ENCODE results near the gene ANKHD1.
"Not testable (repeated sequence)": the region's sequence is repeated elsewhere in the genome, so short reads cannot be mapped to it uniquely, and the experiment has no call there.

ANKHD1 gene

DNA sequence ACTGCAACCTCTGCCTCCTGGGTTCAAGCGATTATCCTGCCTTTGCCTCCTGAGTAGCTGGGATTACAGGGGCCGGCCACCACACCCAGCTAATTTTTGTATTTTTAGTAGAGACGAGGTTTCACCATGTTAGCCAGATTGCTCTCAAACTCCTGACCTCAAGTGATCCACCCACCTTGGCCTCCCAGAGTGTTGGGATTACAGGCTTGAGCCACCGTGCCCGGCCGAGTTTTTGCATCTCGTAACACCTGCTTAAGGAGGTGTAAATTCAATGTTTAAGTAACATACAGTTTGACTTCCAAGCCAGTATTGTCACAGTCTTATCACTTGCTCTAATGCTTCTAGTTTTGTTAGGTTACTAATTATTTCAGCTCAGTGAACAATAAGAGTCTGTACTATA is 19.7 kb downstream of the ANKHD1 start:
- in situ Hi-C loops (cut with HindIII; ENCODE audit: low sequenced_read_pairs) = not testable (repeated sequence)

DNA sequence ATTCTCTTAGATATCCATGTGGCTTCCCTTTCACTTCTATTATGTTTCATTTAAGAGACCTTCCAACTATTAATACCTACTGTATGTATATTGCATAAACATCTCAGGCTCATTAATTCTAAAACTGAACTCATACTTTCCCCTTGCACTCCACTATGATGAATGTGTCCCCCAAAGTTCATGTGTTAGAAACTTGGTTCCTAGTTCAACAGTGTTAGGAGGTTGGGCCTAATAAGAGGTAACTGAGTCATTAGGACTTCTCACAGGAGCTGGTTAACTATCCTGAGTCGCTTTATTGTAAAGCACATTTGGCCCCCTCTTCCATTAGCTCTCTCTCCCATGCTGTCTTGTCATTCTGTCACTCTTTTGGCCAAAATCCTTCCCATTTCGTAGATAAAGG is 22.0 kb downstream of the ANKHD1 start:
- in situ Hi-C loops (cut with HindIII; ENCODE audit: low sequenced_read_pairs) = no loop called here

DNA sequence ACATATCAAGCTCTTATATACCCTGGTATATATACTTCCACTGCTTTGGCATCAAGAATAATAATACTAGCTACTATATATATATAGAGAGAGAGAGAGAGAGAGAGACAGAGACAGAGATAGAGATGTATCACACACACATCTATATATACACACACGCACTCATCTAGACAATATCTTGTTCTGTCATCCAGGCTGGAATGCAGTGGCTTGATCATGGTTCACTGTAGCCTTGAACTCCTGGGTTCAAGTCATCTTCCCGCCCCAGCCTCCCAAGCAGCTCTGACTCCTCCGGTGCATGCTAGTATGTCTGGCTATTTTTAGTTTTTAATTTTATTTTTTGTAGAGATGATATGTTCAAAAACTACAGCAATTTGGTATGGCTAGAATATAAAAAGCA is 22.5 kb downstream of the ANKHD1 start:
- in situ Hi-C loops (cut with HindIII; ENCODE audit: low sequenced_read_pairs) = no loop called here

DNA sequence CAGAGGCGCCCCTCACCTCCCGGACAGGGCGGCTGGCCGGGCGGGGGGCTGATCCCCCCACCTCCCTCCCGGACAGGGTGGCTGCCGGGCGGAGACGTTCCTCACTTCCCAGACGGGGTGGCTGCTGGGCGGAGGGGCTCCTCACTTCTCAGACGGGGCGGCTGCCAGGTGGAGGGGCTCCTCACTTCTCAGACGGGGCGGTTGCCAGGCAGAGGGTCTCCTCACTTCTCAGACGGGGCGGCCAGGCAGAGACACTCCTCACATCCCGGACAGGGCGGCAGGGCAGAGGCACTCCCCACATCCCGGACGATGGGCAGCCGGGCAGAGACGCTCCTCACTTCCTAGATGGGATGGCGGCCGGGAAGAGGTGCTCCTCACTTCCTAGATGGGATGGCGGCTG is 26.1 kb downstream of the ANKHD1 start:
- in situ Hi-C loops (cut with HindIII; ENCODE audit: low sequenced_read_pairs) = not testable (repeated sequence)

DNA sequence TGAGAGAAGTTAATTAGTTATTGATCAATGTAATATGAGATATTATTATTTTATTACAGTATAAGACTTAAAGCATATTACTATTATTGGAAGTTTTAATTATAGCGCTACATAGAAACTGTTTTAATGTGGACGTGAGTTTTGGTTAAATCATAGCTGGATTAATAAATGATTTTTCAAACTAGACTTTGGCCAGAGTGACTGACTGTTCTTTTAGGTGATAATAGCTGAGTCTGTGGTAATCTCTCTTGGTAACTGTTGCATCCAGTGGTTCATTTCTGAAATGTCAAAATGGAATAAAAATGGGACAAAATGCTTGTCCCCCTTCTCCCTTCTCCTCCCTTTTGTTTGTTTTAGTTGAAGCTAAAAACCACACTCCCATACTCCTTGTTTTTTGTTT is 28.1 kb downstream of the ANKHD1 start:
- in situ Hi-C loops (cut with HindIII; ENCODE audit: low sequenced_read_pairs) = no loop called here

DNA sequence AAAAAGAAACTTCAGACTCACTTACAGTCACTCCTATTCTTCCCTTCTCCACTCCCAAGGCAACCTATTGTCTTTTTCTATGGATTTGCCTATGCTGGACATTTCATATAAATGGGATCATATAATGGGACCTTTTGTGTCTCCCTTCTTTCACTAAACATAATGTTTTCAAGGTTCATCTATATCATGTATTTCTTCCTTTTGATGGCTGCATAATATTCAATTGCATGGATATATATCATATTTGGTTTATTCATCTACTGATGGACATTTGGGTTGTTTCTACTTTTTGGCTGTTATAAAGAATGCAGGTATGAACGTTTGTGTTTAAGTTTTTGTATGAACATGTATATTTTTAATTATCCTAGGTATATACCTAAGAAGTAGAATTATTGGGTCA is 30.6 kb downstream of the ANKHD1 start:
- in situ Hi-C loops (cut with HindIII; ENCODE audit: low sequenced_read_pairs) = no loop called here

DNA sequence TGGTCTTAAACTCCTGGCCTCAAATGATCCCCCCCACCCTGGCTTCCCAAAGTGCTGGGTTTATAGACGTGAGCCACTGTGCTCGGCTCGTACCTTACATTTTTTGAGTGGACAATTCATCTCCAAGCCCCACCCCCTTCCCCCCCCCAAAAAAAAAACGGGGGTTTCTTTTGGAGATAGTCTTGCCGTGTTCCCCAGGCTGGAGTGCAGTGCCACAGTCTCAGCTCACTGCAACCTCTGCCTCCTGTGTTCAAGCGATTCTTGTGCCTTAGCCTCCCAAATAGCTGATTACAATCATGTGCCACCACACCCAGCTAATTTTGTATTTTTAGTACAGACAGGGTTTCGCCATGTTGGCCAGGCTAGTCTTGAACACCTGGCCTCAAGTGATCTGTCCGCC is 31.3 kb downstream of the ANKHD1 start:
- in situ Hi-C loops (cut with HindIII; ENCODE audit: low sequenced_read_pairs) = no loop called here

DNA sequence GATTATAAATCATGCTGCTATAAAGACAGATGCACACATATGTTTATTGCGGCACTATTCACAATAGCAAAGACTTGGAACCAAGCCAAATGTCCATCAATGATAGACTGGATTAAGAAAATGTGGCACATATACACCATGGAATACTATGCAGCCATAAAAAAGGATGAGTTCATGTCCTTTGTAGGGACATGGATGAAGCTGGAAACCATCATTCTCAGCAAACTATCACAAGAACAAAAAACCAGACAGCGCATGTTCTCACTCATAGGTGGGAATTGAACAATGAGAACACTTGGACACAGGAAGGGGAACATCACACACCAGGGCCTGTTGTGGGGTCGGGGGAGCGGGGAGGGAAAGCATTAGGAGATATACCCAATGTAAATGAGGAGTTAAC is 55.7 kb downstream of the ANKHD1 start:
- in situ Hi-C loops (cut with HindIII; ENCODE audit: low sequenced_read_pairs) = not testable (repeated sequence)

DNA sequence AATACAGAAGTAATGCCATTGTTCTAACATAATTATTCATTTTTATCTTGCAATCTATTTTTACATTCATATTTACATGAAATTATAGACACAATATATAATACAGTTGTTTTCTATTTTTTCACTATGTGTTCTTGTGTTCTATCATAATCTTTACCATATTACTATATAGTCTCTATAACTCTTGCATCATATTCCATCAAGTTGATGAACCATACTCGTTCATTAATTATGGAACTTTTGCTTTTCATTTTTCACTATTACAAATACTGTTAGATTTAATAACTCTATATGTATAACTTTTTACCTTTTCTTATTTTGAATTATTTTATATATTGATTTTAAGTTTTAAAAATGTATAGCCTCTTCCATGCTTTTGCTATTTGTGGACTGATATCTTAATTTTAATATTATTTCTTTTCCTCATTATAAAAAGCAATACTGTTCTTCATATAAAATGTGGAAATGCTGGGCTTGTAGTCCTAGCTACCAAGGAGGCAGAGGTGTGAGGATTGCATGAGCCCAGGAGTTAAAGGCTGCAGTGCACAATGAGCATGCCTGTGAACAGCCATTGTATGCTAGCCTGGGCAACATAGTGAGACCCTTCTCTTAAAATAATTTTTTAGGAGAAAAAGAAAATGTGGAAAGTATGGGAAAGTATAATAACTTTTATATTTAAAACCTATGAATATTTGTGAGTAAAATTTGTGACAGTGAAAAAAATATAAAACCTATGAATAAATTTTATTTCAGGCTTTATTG is 65.5 kb downstream of the ANKHD1 start:
- in situ Hi-C loops (cut with HindIII; ENCODE audit: low sequenced_read_pairs) = no loop called here

DNA sequence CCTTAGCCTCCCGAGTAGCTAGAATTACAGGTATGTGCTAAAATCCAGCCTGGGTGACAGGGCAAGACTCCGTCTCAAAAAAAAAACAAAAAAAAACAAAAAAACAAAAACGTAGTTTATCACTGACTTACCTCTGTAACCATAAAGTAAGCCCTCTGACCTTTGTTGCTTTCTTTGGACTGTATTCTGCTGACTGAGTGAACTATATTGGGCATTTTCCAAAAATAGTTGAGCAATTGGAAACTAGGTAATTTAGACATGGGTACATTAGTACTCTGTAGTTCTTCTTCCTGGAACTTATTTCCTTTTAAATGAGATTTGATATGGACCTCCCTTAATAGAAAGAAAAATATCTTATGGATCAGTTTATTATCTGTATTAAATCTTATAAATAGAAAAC is 66.6 kb downstream of the ANKHD1 start:
- in situ Hi-C loops (cut with HindIII; ENCODE audit: low sequenced_read_pairs) = no loop called here

DNA sequence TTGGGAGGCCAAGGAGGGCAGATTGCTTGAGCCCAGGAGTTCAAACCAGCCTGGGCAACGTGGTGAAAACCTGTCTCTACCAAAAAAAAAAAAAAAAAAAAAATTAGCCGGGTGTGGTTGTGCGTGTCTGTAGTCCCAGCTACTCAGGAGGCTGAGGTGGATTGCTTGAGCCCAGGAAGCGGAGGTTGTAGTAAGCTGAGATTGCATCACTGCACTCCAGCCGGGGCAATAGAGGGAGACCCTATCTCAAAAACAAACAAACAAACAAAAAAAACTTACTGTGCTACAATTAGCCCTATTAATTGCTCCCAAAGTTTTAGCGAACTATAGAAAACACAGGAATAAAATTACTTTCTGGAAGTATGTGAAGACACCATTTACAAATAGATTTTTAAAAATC is 67.6 kb downstream of the ANKHD1 start:
- in situ Hi-C loops (cut with HindIII; ENCODE audit: low sequenced_read_pairs) = no loop called here

DNA sequence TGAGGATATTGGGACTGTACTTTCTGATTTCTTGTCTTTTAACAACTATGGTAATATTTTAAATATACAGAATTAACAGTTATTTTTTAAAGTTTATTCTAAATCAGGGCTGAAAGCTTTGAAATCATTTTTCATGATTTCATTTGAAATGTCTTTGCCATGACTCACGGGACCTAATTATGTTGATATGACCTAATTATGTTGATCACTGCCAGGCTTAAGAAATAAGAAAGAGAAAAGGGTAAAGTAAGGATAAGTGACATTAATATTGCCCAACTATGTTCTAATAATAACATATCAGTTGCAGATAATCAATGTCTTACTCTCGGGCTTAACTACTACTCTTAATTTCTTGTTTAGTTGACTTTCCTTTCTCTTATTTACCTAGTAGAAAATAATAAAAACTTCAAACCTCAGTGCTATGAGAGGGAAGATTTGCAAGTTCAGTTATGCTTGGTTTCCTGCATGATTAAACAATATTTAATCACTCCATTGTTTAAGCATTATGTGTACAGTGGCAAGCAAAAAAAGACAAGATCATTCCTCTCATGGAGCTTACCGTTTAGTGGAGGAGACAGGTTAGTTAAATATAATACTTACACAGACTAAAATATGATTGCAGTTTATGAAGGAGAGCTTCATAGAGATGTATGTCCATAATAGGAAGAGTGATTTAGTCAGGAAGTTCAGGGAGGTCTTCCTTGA is 78.8 kb downstream of the ANKHD1 start:
- in situ Hi-C loops (cut with HindIII; ENCODE audit: low sequenced_read_pairs) = no loop called here

DNA sequence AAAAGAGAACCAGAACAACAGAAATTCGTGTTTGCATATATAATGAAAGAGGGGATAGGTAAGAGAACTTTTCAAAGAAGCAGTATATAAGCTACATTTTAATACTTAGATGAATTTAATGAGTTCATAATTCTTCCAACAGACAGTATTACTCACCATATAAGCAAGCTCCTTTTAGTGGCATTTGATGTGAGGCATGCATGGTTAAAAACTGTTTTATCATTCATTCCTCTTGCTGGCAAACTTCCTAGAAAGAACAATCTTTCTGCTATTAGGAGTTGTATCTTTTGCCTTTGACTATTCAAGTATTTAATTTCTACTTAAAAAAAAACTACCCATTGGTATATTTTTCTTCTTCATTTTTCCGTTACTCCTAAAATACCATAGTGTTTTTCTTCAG is 80.1 kb downstream of the ANKHD1 start:
- in situ Hi-C loops (cut with HindIII; ENCODE audit: low sequenced_read_pairs) = no loop called here

DNA sequence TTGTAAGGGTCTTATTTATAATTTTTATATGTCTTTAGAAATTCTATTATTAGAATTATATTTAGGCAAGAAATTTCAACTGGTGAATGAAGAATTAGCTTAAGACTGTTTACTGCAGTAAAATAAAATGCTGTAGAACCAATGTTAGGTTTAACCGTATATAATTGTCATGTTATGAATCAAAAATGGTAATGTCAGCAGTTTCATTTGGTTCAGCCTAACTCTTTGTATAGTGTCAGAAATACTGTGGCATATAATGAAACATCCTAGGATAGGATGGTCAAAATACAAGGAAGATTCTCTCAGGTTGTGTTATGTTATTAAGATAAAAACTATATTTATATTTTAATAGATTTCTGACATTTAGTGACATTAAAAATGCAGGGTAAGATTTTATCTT is 81.4 kb downstream of the ANKHD1 start:
- in situ Hi-C loops (cut with HindIII; ENCODE audit: low sequenced_read_pairs) = no loop called here

DNA sequence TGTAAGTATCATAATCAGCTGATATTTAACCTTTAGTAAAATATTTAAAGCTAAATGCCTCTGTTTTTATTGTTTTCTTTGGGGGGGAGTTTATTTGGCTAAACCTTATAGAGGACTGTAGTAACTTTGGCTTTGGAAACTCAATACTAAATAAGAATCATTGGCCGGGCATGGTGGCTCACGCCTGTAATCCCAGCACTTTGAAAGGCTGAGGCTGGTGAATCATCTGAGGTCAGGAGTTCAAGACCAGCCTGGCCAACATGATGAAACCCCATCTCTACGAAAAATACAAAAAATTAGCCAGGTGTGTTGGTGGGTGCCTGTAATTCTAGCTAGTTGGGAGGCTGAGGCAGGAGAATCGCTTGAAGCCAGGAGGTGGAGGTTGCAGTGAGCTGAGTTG is 86.5 kb downstream of the ANKHD1 start:
- in situ Hi-C loops (cut with HindIII; ENCODE audit: low sequenced_read_pairs) = not testable (repeated sequence)

DNA sequence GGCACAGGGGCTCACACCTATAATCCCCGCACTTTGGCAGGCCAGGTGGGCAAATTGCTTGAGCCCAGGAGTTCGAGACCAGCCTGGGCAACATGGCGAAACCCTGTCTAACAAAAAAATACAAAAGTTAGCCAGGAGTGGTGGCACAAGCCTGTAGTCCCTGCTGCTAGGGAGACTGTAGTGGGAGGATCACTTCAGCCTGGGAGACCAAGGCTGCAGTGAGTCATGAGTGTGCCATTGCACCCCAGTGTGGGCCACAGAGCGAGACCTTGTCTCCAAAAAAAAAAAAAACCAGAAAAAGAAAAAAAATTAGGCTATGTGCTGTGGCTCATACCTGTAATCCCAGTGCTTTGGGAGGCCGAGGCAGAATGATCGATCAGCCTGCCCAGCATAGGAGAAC is 87.3 kb downstream of the ANKHD1 start:
- in situ Hi-C loops (cut with HindIII; ENCODE audit: low sequenced_read_pairs) = no loop called here

DNA sequence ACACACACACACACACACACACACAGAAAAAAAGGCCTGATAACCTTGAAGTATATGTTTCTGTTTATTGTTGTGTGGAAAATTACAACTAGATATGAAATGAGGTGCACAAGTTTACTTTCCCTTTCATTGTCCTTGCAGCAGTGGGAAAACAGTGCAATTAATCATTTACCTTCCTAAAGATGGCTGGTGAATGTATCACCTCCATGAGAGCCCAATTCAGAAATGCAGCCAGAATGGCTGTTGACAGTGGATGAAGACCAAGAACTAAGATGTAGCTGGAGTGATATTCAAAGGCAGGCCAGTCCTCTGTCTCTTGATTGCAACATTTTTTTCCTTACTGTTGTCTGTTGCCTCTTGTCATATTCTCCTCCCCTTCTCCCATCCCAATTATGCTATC is 96.3 kb downstream of the ANKHD1 start:
- in situ Hi-C loops (cut with HindIII; ENCODE audit: low sequenced_read_pairs) = no loop called here

DNA sequence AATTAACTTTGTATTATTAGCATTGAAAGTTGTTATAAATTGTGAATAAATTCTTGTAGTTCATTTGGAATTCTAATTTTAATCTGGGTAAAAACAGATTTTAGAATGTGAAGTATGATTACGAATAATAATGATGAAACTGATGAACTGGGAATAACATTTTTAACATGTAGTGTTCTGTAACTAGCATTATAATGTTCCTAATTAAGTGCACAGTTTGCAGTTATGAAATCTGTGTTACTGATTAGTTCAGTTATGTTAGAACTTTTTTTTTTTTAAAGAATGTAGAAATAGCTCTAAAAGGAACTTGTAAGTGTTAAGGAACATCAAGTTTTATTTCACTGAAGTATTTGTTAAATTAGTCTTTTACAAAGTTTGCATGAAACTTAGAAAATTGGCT is 97.0 kb downstream of the ANKHD1 start:
- in situ Hi-C loops (cut with HindIII; ENCODE audit: low sequenced_read_pairs) = no loop called here

DNA sequence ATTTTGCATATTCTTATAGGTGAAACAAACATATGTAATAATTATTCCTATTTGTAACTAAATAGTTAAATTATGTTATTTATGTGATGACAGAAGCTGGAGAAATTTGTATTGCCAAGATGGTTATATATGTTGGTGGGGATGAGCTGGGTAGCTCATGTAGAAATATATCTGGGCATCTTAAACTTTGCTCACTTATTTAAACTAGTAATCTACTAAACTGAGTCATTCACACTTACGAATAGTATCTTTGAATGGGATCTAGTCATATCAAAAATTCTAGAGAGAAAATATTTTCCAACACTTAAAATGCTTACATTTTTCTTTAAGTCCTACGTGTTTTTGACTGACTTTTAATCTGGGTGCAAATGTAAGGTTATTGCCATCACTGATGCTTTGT is 101.2 kb downstream of the ANKHD1 start:
- in situ Hi-C loops (cut with HindIII; ENCODE audit: low sequenced_read_pairs) = no loop called here

DNA sequence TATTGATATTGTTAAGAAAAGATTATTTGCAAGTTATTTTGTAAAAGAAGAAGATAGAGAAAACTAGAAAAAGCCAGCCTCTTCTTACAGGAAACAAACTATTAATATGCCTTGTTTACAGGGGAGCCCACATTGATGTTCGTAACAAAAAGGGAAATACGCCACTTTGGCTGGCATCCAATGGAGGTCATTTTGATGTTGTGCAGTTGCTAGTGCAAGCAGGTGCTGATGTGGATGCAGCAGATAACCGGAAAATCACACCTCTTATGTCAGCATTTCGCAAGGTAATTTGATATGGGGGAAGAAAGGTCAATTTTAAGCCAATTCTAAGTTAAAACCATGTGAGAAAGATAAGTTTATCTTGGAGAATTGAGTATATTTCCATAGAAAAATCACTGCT is 108.3 kb downstream of the ANKHD1 start:
- in situ Hi-C loops (cut with HindIII; ENCODE audit: low sequenced_read_pairs) = no loop called here

DNA sequence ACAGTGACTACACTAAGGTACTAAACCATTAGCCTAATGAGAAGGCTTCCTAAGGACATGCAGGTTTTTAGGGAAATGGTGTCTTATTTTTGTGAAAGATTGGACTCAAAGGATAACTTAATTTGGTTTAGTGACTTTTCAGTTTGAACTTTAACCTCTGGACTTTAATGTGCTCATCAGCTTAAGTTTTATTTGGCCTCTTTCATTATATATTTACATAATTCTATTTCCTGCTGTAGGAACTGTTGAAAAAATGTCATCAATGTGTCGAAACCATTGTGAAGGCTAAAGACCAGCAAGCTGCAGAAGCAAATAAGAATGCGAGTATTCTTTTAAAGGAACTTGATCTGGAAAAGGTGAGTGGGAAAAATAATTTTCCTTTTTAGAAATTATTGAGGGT is 111.5 kb downstream of the ANKHD1 start:
- in situ Hi-C loops (cut with HindIII; ENCODE audit: low sequenced_read_pairs) = no loop called here

DNA sequence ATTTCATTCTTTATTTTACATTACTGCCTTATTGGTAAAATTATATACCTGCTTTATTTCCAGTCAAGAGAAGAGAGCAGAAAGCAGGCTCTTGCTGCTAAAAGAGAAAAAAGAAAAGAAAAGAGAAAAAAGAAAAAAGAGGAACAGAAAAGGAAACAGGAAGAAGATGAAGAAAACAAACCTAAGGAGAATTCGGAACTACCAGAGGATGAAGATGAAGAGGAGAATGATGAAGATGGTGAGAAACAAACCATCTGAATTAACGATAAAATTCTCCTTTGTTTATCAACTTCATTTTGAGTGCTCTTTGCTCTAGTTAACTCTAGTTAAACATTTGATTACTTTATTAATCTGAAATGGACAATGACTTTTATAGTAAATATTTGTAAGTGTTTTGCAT is 122.4 kb downstream of the ANKHD1 start:
- in situ Hi-C loops (cut with HindIII; ENCODE audit: low sequenced_read_pairs) = no loop called here

DNA sequence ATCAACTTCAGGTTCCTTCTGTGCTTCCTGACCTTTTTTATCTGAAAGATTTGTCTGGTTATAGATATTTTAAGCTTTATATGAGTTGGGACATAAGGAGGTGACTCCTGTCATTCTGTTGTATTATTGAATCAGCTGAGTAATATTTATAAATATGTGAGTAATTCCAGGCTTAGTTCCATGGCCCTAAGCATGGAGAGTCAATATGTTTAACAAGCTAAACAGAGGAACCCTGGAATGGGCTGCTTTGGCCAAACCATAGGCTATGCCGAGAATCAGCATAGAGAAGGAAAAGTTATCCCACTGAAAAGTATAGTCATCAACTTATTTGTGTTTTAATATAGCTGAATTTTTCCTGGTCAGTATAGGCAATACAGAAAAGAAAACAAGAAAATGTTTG is 138.6 kb downstream of the ANKHD1 start:
- in situ Hi-C loops (cut with HindIII; ENCODE audit: low sequenced_read_pairs) = no loop called here
